NCI-H524 treated with DMSO at 0.1 percent for 48 hours (cell line): Measurements from ENCODE around the gene CAPN14.

Experiments
- DNase-seq: peaks from one replicate; lab custom pipeline; 2025; lab: John Stamatoyannopoulos, UW

Gene CAPN14

DNA sequence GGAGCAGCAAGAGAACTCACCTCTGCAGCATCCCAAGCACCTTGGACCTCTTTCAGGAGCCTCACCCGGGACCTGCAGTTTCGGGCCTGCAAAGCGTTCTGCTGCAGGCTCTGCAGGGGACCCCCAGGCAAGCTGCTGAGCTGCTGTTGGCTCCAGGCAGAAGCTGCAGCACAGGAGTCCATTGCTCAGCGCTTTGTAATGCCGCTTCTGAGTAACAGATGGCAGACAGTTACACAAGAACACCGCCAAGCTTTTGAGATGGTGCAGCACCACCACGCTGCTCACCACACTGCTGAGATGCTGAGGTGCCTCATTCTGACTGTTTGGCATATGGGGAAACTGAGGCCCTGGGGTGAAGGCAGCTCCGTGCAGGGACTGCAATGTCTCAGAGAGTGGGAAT, 77.2 kb downstream of the CAPN14 start:
- DNase-seq, result no peak

DNA sequence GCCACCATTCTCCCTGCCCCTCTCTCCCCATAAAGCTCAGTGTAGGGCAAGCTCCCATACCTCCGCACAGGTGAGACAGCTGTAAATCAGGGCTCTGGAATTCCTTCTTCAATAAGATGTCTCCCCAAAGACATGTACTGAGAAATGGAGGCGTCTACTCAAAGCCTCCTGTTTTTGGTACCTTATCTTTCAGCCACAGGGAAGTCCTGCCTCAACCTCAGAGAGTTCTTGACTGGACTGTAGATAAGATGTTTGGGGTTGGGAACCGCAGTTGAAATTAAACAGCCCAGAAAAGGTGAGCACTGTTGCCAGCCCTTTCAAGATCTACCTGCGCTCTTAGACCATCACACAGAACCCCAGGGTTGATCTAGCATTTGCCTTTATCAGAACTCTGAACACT, 77.6 kb downstream of the CAPN14 start:
- DNase-seq, result no peak

DNA sequence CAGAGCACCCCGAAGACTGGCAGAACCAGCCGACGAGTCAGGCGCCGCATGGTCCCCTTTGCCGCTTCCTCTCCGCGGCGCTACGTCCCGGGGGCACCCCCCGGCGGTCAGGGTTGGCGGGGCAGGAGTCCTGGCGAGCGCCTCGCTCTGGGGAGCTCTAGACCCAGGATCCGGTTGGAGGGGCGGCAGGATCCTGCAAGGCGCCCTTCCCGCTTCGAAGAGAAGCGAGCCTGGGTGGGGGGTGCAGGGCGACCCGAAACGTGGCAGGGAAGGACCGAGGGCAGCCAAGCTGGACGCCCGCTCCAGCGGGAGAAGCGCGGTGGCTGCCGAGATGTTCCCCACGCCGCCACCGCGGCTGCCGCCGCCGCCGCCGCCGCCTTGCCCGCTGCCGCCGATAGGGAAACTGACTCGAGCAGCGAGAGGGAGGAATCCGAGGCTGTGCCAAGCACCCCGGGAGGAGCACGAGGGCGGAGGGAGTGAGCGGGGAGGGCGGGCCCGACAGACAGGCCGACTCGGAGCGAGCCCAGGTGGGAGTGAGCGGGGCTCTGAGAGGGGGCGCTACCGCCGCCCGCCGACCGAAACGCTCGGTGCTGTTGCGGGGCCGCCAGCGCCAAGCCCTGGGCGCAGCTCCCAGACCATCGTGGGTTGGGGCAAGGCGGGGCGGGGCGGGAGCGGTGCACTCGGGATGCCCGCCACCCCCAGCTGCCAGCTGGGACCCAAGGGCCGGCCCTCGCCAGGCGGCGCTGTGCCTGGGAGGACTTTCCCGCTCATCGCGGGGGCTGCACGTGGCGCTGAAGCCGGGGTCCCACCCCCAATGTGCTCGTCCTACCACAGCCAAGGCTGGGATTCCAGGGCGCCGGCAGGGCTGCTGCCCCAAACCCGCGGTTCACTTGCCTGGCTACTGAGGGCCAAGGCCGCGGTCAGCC, 79.0 kb downstream of the CAPN14 start, which contains the start of gene GALNT14:
Gene GALNT14, minus strand, starts transcription at position 404 of the 926 bp plus-strand sequence. Its CDS starts 354 bp downstream, at position 50.
- DNase-seq, result peak; percentile 38

DNA sequence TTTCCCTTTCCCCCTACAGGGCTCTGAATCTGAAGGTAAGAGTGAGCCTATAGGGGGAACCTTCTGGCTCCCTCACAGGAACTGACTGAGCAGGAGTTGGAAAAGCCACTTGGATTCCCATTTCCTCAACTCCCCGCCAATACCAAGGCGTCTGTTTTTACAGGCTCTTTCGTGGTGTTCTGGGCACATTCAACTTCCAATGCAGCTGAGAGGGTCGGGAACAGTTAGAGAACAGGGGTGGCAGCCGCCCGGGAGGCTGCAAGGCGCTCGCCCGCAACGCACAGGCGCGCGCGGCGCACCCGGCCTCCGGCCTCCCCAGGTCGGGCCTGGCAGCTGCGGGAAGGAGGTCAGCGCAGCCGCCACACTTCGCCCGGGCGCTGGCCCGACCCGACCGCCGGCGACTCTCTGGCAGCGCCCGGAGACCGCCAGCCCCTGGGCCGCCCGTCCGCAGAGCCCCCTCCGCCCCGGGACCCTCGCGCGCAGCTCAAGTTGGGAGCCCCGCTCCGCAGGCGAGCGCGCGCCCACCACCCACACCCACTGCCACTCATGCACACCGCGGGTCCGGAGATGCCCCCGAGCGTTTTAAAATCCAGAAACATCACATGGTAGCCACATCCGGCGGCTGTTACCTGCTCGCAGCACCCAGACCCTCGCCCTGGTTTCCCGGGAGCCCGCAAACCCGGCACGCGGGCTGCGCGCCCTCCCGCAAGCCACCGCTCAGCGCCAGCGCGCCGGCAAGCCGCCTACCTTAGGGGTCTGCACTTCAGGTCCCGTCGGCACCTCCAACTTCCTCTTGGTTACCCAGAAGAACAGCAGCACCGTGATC, 79.9 kb downstream of the CAPN14 start:
- DNase-seq, result no peak

DNA sequence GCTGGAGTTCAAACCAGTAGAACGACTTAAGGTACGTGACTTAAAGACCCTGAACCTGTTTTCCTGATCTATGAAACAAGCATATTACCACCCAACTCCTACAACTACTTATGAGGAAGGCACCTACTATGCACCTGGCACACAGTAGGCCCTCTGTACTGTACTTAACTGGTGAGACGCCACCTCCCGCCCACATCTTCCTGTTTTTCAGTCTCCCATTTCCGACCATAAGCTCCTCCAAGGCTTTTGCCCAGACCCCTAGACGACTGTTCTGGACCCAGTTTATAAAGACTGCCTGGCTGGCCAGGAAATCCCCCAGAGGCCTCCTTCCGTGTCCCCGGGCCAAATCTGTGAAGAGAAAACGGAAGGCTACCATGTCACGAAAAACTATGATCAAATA, 80.6 kb downstream of the CAPN14 start:
- no peak for DNase-seq

DNA sequence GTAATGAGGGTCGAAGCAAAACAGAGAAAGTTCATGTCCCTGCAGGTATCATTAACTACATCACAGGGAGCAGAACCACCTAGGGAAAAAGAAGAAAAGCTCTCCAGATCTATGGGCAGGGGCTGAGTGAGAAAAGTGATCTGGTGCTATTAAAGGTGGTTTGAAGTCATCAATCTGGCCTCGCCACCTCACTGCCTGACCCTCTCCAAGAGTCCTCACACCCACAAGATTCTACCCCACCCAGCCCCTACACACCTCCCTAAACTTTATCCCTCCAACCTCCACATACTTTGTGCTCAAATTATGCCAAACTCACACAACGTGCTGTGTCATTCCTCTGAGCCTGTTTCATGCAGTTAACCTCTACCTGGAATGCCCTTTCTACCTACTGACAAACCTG, 81.3 kb downstream of the CAPN14 start:
- no peak for DNase-seq

DNA sequence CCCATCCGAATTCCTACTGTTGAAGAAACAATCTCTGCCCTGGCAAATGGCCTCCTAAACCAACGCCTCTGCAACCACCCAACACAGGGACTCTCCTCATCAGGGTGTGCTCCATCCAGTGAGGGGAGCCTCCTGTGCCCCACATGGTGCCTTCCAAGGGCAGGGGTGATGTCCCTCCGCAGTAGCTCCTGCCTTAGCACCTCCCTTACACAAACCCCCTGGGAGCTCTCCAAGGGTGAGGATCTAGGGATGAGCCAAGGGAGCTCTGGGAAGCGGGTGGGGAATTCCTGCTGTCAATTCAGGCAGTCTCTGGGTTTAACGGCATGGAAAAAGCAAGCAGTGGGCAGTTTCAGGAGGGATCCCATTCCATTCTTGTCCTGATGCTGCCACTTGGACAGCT, 82.8 kb downstream of the CAPN14 start:
- no peak for DNase-seq

DNA sequence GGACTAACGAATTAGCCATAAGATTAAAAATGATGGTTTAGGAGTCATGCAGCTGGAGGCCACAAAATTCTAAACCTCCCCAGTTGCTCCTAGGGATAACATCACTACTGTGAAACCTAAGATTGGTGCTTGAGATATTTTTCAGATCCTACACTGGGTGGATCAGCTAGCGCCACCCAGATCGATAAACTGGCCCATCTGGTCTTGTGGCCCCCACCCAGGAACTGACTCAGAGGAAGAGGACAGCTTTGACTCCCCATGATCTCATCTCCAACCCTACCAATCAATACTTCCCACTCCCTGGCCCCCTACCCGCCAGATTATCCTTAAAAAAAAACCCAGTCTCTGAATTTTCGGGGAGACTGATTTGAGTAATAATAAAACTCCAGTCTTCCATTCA, 84.5 kb downstream of the CAPN14 start:
- no peak for DNase-seq

DNA sequence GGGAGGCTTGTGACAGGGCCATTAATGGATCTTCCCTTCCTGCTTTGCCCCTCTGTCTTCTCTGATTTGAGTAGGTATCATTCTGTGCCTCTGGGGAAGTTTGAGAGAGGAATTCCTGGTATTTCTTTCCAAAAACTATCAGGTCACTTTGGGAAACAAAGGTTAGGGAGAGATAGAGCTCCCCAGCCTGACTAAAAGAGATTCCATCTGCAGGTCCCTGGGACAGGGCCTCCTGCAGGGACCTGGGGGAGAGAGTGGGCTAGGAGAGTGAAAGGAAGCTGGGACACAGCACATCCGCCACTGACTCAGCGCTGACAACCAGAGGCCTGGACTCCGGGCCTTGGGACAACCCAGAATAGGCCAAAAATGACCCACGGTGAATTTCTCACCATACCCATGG, 85.4 kb downstream of the CAPN14 start:
- DNase-seq, result no peak

DNA sequence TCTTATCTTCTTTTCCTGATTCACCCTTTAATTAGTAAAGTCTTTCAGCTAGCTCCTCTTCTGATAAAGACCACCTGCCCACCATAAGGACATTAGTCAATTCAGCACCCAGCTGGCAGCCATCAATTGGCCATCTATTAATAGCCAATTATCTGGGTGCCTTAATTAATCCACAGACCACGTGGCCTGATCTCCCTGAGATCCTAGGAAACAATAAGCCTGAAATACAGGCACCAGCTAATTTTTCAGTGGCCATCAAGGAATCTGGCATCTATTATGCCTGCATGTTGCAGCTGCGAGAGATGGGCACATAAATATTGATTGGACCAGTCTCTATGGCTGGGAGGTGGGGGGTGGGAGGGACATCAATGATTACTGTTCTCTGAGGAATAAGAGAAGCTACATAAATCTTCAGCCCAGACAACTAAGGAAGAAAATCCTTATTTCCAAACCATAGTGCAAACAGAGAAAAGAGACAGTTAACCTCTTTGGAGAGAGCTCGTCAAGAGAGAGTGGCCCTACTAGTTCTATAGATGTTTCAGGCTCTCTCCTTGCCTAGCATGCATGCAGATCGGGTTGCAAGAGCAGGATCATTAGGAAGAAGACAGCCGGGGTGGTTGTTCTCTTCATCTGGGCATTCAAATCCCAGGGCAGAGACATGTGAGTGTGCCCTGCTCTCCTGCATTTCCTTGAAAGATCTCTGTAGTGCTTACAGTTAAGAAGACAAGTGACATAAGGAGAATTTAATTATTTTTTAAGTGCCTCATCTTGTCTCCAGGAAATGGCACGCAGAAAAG, 87.7 kb downstream of the CAPN14 start:
- DNase-seq, result peak; percentile 95

DNA sequence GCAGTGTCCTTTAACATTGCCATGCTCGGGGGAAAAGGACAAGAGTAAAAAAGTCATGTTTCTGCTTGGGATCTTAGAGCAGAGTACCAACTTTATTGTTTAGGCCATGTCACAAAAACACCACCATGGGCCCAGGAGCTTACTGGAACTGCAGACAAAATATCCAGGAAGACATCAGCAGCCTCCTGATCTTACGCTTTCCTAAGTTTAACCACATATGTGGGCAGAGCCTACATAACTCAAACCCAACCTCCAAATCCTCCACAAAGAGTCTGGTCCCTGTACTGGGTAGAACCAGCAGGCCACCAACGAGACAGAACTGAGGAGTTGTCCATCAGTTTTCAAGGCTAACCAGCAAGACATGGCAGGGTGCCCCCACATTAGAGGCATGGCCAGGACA, 89.4 kb downstream of the CAPN14 start:
- no peak for DNase-seq

DNA sequence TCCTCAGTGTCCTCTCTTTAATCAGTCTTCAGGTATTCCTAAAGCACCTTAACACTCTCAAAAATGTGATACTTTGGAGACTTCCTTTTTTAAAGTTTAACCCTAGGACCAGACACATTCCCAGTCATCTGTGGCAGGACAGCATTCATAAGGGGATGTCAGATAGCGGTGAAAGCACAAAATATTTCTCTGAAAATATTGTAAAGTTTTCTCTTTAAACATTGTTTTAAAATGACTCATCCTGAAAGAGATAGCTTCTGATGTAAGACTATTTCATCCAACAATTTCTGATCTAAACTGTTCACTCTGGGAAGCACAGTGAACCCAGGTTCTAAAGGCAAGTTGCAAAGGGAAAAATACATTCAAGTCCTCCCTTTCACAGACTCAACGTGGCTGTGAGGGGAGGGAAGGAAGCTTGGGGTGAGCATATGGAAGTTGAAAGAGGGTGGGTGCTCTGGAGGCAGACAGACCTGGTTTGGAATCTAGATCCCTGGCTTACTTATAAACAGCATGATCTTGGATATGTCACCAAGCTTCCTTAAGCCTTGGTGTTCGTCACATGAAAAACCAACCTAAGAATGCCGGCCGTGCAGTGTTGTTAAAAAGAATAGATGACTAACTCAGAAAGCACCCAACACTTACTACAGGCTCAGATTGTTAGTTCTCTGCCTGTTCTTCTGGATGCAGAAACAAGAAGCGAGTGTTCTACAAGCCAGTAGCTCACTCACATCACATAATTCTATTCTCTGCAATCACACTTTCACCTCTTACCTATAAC, 91.2 kb downstream of the CAPN14 start:
- DNase-seq, result no peak

DNA sequence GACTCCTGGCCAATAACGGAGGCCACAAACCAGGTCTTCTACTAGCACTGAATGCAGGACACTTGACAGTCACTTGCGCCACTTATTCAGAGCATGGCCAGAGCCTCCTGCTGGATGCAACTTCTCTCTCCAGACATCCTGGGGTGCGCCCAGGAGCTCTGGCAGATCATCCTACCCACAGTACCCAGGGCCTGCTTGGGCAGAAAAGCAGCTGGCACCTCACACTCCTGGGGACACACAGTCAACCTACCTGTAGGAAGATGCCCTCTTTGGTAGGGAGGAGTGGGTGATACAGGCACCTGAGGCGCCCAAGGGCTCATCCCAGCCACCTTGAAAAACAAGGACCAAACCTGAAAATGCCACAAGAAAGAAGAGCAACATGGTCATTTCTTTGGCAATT, 92.4 kb downstream of the CAPN14 start:
- no peak for DNase-seq
